ENCODE measurements around the gene EARS2.
A peak's percentile ranks its signal among the peaks of the same experiment; 100 is the strongest.
"Not testable (repeated sequence)": the region's sequence is repeated elsewhere in the genome, so short reads cannot be mapped to it uniquely, and the experiment has no call there.

EARS2 gene

GRCh38 chr16:23511731-23512130 lies 45.4 kb downstream of the EARS2 start:
- DNase-seq: no peak
- intact Hi-C loops (cut with DNase I): no loop called here

GRCh38 chr16:23510915-23511270 lies 46.3 kb downstream of the EARS2 start:
- intact Hi-C loops (cut with DNase I): not testable (repeated sequence)

GRCh38 chr16:23510164-23510914 lies 46.8 kb downstream of the EARS2 start, which contains the start of gene GGA2:
Gene GGA2, minus strand, starts transcription at chr16:23510494. Its CDS starts 83 bp downstream, at chr16:23510411.
- DNase-seq: peak; percentile 64 to 93 (median 85)
- intact Hi-C loops (cut with DNase I): no loop called here

More at GRCh38 chr16:23510915-23511270, 46.3 kb downstream of the EARS2 start:
- DNase-seq: not testable (repeated sequence)

- intact Hi-C loops (cut with DNase I): loop anchor here (10.0 kb wide), 1 partner anchor 45 kb away; the partner anchor contains the start of genes EARS2 and UBFD1
- DNase-seq: peak in 17 of 42 donors; percentile 8 to 57 (median 29)
Observed at GRCh38 chr16:23509782-23510163, 47.4 kb downstream of the EARS2 start.

- no peak for DNase-seq
- intact Hi-C loops (cut with DNase I): loop anchor here (10.0 kb wide), 1 partner anchor 45 kb away; the partner anchor contains the start of genes EARS2 and UBFD1
Observed at GRCh38 chr16:23509441-23509754, 47.8 kb downstream of the EARS2 start.

GRCh38 chr16:23508589-23509440 lies 48.3 kb downstream of the EARS2 start:
- intact Hi-C loops (cut with DNase I): loop anchor here (10.0 kb wide), 1 partner anchor 46 kb away; the partner anchor contains the start of genes EARS2 and UBFD1
- DNase-seq: peak in 30 of 42 donors; percentile 15 to 77 (median 44)

- DNase-seq: no peak
- intact Hi-C loops (cut with DNase I): loop anchor here (10.0 kb wide), 1 partner anchor 48 kb away; the partner anchor contains the start of genes EARS2 and UBFD1
Observed at GRCh38 chr16:23506606-23506994, 50.5 kb downstream of the EARS2 start.

GRCh38 chr16:23505671-23506605 lies 51.2 kb downstream of the EARS2 start:
- intact Hi-C loops (cut with DNase I): loop anchor here (10.0 kb wide), 1 partner anchor 49 kb away; the partner anchor contains the start of genes EARS2 and UBFD1
- DNase-seq: no peak

- intact Hi-C loops (cut with DNase I): loop anchor here (10.0 kb wide), 1 partner anchor 50 kb away; the partner anchor contains the start of genes EARS2 and UBFD1
Observed at GRCh38 chr16:23505180-23505665, 51.9 kb downstream of the EARS2 start.

GRCh38 chr16:23504453-23505179 lies 52.5 kb downstream of the EARS2 start:
- intact Hi-C loops (cut with DNase I): loop anchor here (10.0 kb wide), 1 partner anchor 50 kb away; the partner anchor contains the start of genes EARS2 and UBFD1
- DNase-seq: peak in 17 of 42 donors; percentile 12 to 78 (median 36)

More at GRCh38 chr16:23505180-23505665, 51.9 kb downstream of the EARS2 start:
- no peak for DNase-seq

GRCh38 chr16:23504076-23504452 lies 53.1 kb downstream of the EARS2 start:
- intact Hi-C loops (cut with DNase I): loop anchor here (10.0 kb wide), 1 partner anchor 51 kb away; the partner anchor contains the start of genes EARS2 and UBFD1
- DNase-seq: no peak

- no peak for DNase-seq
- intact Hi-C loops (cut with DNase I): loop anchor here (10.0 kb wide), 1 partner anchor 52 kb away; the partner anchor contains the start of genes EARS2 and UBFD1
Observed at GRCh38 chr16:23502466-23502865, 54.7 kb downstream of the EARS2 start.

- DNase-seq: no peak
- intact Hi-C loops (cut with DNase I): loop anchor here (10.0 kb wide), 1 partner anchor 54 kb away; the partner anchor contains the start of genes EARS2 and UBFD1
Observed at GRCh38 chr16:23501291-23501690, 55.9 kb downstream of the EARS2 start.

- intact Hi-C loops (cut with DNase I): loop anchor here (10.0 kb wide), 1 partner anchor 54 kb away; the partner anchor contains the start of genes EARS2 and UBFD1
- no peak for DNase-seq
Observed at GRCh38 chr16:23500862-23501225, 56.3 kb downstream of the EARS2 start.

- intact Hi-C loops (cut with DNase I): loop anchor here (10.0 kb wide), 1 partner anchor 54 kb away; the partner anchor contains the start of genes EARS2 and UBFD1
- peak in 6 of 42 donors; percentile 21 to 54 (median 37) for DNase-seq
Observed at GRCh38 chr16:23500212-23500861, 56.8 kb downstream of the EARS2 start.

GRCh38 chr16:23499801-23500200 lies 57.3 kb downstream of the EARS2 start:
- intact Hi-C loops (cut with DNase I): loop anchor here (10.0 kb wide), 1 partner anchor 55 kb away; the partner anchor contains the start of genes EARS2 and UBFD1
- peak in 39 of 42 donors; percentile 18 to 83 (median 57) for DNase-seq

All from head of caudate nucleus (tissue), 42 donors.